Neuronal stem cell (in vitro differentiated cells): ENCODE data around the gene ZNF558.

ENCODE experiments used
- DNase-seq: peaks from one replicate; pipeline ENCODE4 v3.0.0-alpha.2; 2013; ENCODE audit warnings: low spot score
- H2AFZ ChIP-seq: one replicate; pipeline ENCODE4 v1.6.1; 2013; ENCODE audit warnings: mild to moderate bottlenecking, low read length, inconsistent platforms
- H2AK5ac ChIP-seq: 2 replicates; pipeline ENCODE4 v1.6.1; 2013; ENCODE audit warnings: low read depth, mild to moderate bottlenecking, inconsistent platforms, low read length, moderate library complexity, mixed read lengths
- H2BK120ac ChIP-seq: 2 replicates; pipeline ENCODE4 v1.6.1; 2013; ENCODE audit warnings: low read depth, mild to moderate bottlenecking, inconsistent platforms, low read length, moderate library complexity, mixed read lengths
- H2BK12ac ChIP-seq: one replicate; pipeline ENCODE4 v1.6.1; 2013; ENCODE audit warnings: low read length, inconsistent platforms
- H2BK15ac ChIP-seq: 2 replicates; pipeline ENCODE4 v1.6.1; 2013; ENCODE audit warnings: mild to moderate bottlenecking, low read length, inconsistent platforms, mixed read lengths
- H2BK5ac ChIP-seq: one replicate; pipeline ENCODE4 v1.6.1; 2013; ENCODE audit warnings: inconsistent platforms, mild to moderate bottlenecking, low read length, moderate library complexity
- H3K14ac ChIP-seq: one replicate; pipeline ENCODE4 v1.6.1; 2013; ENCODE audit warnings: low read length, inconsistent platforms
- H3K18ac ChIP-seq: 2 replicates; pipeline ENCODE4 v1.6.1; 2013; ENCODE audit warnings: low read length, inconsistent platforms
- H3K23ac ChIP-seq: 2 replicates; pipeline ENCODE4 v1.6.1; 2013; ENCODE audit warnings: low read depth, mild to moderate bottlenecking, mixed read lengths, low read length, inconsistent platforms; ENCODE audit not compliant: poor library complexity
- H3K27ac ChIP-seq: replicated peaks from 3 replicates; pipeline ENCODE4 v1.5.1; 2013; ENCODE audit warnings: low read length, inconsistent platforms
- H3K27me3 ChIP-seq, 3 experiments: 2 replicates each; pipeline ENCODE4 v1.6.1; 2013; ENCODE audit warnings: low read length in 3 of 3, mild to moderate bottlenecking in 2 of 3, inconsistent platforms in 1 of 3, low read depth in 1 of 3, mixed read lengths in 1 of 3, moderate library complexity in 1 of 3; ENCODE audit not compliant: control insufficient read depth in 3 of 3, insufficient read depth in 3 of 3
- H3K36me3 ChIP-seq, 2 donors: replicated peaks in 1 of 2; 2 replicates each; pipeline ENCODE4 v1.6.1; 2013; ENCODE audit warnings: low read length in 2 of 2; ENCODE audit not compliant: control insufficient read depth in 2 of 2, insufficient read depth in 2 of 2
- H3K4ac ChIP-seq: 2 replicates; pipeline ENCODE4 v1.6.1; 2013; ENCODE audit warnings: inconsistent platforms, mild to moderate bottlenecking, low read length, moderate library complexity
- H3K4me1 ChIP-seq, 2 donors: 1 replicate in 1 of 2; 2 replicates in 1 of 2; pipeline ENCODE4 v1.6.1; 2013; ENCODE audit warnings: low read length in 2 of 2, low read depth in 1 of 2; ENCODE audit not compliant: control insufficient read depth in 2 of 2, insufficient read depth in 1 of 2
- H3K4me2 ChIP-seq: one replicate; pipeline ENCODE4 v1.6.1; 2013; ENCODE audit warnings: mild to moderate bottlenecking, low read length, inconsistent platforms; ENCODE audit not compliant: insufficient read depth, poor library complexity, severe bottlenecking
- H3K4me3 ChIP-seq, 2 donors: 2 replicates each; pipeline ENCODE4 v1.5.1; 2013; ENCODE audit warnings: low read length in 2 of 2, mild to moderate bottlenecking in 2 of 2, inconsistent platforms in 1 of 2, moderate library complexity in 1 of 2
- H3K79me1 ChIP-seq: one replicate; pipeline ENCODE4 v1.6.1; 2013; ENCODE audit warnings: low read depth, mild to moderate bottlenecking, inconsistent platforms, low read length, moderate library complexity
- H3K9ac ChIP-seq: one replicate; pipeline ENCODE4 v1.6.1; 2013; ENCODE audit warnings: mild to moderate bottlenecking, low read depth, low read length, inconsistent platforms; ENCODE audit not compliant: poor library complexity
- H3K9me3 ChIP-seq, 2 donors: replicated peaks in 1 of 2; 2 replicates each; pipeline versions ENCODE3 to v1.6.1; 2013; ENCODE audit warnings: low read length in 2 of 2, mild to moderate bottlenecking in 2 of 2, inconsistent platforms in 1 of 2, low read depth in 1 of 2, mixed read lengths in 1 of 2, moderate library complexity in 1 of 2; ENCODE audit not compliant: control insufficient read depth in 2 of 2, insufficient read depth in 1 of 2
- H4K8ac ChIP-seq: one replicate; pipeline ENCODE4 v1.6.1; 2013; ENCODE audit warnings: low read depth, mild to moderate bottlenecking, inconsistent platforms, low read length, moderate library complexity
- H4K91ac ChIP-seq: one replicate; pipeline ENCODE4 v1.6.1; 2013; ENCODE audit warnings: low read length, low read depth, mild to moderate bottlenecking, inconsistent platforms; ENCODE audit not compliant: poor library complexity
- WGBS, 2 donors: extraction: QIAGEN DNeasy Blood & Tissue Kit; methylation state at CpG; one replicate each; pipeline ENCODE4 v1.1.7; 2013; ENCODE audit warnings: missing lambda C conversion rate in 2 of 2, mixed read lengths in 1 of 2; ENCODE audit not compliant: insufficient read length in 2 of 2, insufficient replicate concordance in 1 of 2; ENCODE audit errors: extremely low coverage in 2 of 2; 5-methylcytosine and 5-hydroxymethylcytosine counted together

The ZNF558 gene

GRCh38 chr19:8835446-8835845, 3.3 kb upstream of the ZNF558 start:
- Histone ChIP-seq H3K18ac (no peak overlapping the region), H2BK12ac (no peak overlapping the region), H3K4me3 (no peak overlapping the region), H3K9ac (no peak overlapping the region), H4K8ac (no peak overlapping the region), H3K14ac (no peak overlapping the region), H3K23ac (no peak overlapping the region), H3K4me2 (no peak overlapping the region), H2BK15ac (no peak overlapping the region), H3K4ac (no peak overlapping the region), H3K79me1 (peaks cover 3% of the 10 kb centered on the region), H4K91ac (no peak overlapping the region), H3K27ac (no peak overlapping the region), H2AFZ (no peak overlapping the region), H2BK5ac (no peak overlapping the region), H3K36me3 (peaks cover 0 to 2% of the 10 kb centered on the region in 2 donors), H3K4me1 (peaks cover 0 to 2% of the 10 kb centered on the region in 2 donors), H3K9me3 (peaks cover 0 to 5% of the 10 kb centered on the region in 2 donors), H2AK5ac (no peak overlapping the region), H2BK120ac (no peak overlapping the region), H3K27me3 (no peaks in the 10 kb centered on the region)
- DNase-seq: no peak
- no CpG with 5 or more reads among the region's 2 CpGs for WGBS, 2 donors

GRCh38 chr19:8831832-8832131, 322 bp downstream of the ZNF558 start:
- peak overlapping the region; percentile 95 for H3K9ac ChIP-seq
- peaks cover 9 to 27% of the 10 kb centered on the region in 2 donors for H3K36me3 ChIP-seq
- peaks cover 0 to 2% of the 10 kb centered on the region in 2 donors for H3K4me1 ChIP-seq
- no peaks in the 10 kb centered on the region for H3K27me3 ChIP-seq
- no peak overlapping the region for H3K27ac ChIP-seq
- H3K18ac ChIP-seq: peak overlapping the region; percentile 93
- peaks cover 5% of the 10 kb centered on the region for H3K79me1 ChIP-seq
- no peak for DNase-seq
- peak overlapping the region; percentile 95 for H3K4me2 ChIP-seq
- H2BK5ac ChIP-seq: peak overlapping the region; percentile 94
- H2BK120ac ChIP-seq: no peak overlapping the region
- no peak overlapping the region for H2BK12ac ChIP-seq
- peak overlapping the region; percentile 74 to 94 for H3K4me3 ChIP-seq
- H3K9me3 ChIP-seq: peaks cover 5 to 6% of the 10 kb centered on the region in 2 donors
- peak overlapping the region; percentile 23 for H3K4ac ChIP-seq
- H4K91ac ChIP-seq: no peak overlapping the region
- H2AFZ ChIP-seq: peak overlapping the region; percentile 99
- H2AK5ac ChIP-seq: peak overlapping the region; percentile 93
- peak overlapping the region; percentile 37 for H2BK15ac ChIP-seq
- no CpG with 5 or more reads among the region's 16 CpGs for WGBS, 2 donors
- peak overlapping the region; percentile 80 for H3K23ac ChIP-seq
- no peak overlapping the region for H4K8ac ChIP-seq
- peak overlapping the region; percentile 63 for H3K14ac ChIP-seq

- Histone ChIP-seq H3K23ac (no peak overlapping the region), H3K79me1 (peaks cover 5% of the 10 kb centered on the region), H3K4ac (no peak overlapping the region), H2AFZ (peak overlapping the region; percentile 99), H3K4me3 (peak overlapping the region in 1 of 2 donors; percentile 74), H3K4me1 (peaks cover 0 to 2% of the 10 kb centered on the region in 2 donors), H2BK5ac (no peak overlapping the region), H2AK5ac (no peak overlapping the region), H2BK120ac (no peak overlapping the region), H3K27me3 (no peaks in the 10 kb centered on the region), H4K91ac (no peak overlapping the region), H3K9ac (no peak overlapping the region), H3K4me2 (peak overlapping the region; percentile 95), H3K36me3 (peaks cover 13 to 31% of the 10 kb centered on the region in 2 donors), H3K9me3 (peaks cover 8 to 10% of the 10 kb centered on the region in 2 donors), H4K8ac (no peak overlapping the region), H2BK15ac (no peak overlapping the region), H3K14ac (no peak overlapping the region), H3K27ac (no peak overlapping the region), H2BK12ac (no peak overlapping the region), H3K18ac (no peak overlapping the region)
- DNase-seq: no peak
- no CpG with 5 or more reads among the region's 6 CpGs for WGBS, 2 donors
Observed at GRCh38 chr19:8831373-8831772, 731 bp downstream of the ZNF558 start.

- no peak overlapping the region for H3K18ac ChIP-seq
- no peak overlapping the region for H3K27ac ChIP-seq
- H3K4me1 ChIP-seq: peaks cover 0 to 2% of the 10 kb centered on the region in 2 donors
- no peak overlapping the region for H3K23ac ChIP-seq
- no peak overlapping the region for H3K9ac ChIP-seq
- no peaks in the 10 kb centered on the region for H3K27me3 ChIP-seq
- peaks cover 32 to 59% of the 10 kb centered on the region in 2 donors for H3K36me3 ChIP-seq
- H3K4me3 ChIP-seq: no peak overlapping the region
- H2AFZ ChIP-seq: no peak overlapping the region
- H3K79me1 ChIP-seq: peaks cover 5% of the 10 kb centered on the region
- peaks cover 12 to 16% of the 10 kb centered on the region in 2 donors for H3K9me3 ChIP-seq
- no peak for DNase-seq
- no peak overlapping the region for H2AK5ac ChIP-seq
- H3K14ac ChIP-seq: no peak overlapping the region
- H4K91ac ChIP-seq: no peak overlapping the region
- H2BK5ac ChIP-seq: no peak overlapping the region
- no peak overlapping the region for H3K4ac ChIP-seq
- H2BK12ac ChIP-seq: no peak overlapping the region
- H2BK120ac ChIP-seq: no peak overlapping the region
- H2BK15ac ChIP-seq: no peak overlapping the region
- H3K4me2 ChIP-seq: no peak overlapping the region
- no peak overlapping the region for H4K8ac ChIP-seq
Observed at GRCh38 chr19:8827277-8827676, 4.8 kb downstream of the ZNF558 start.
